ENCODE results near the gene TSPAN9.

- TF ChIP-seq RNF2 (IDR thresholded peaks at IDR 0.05; ENCODE audit: borderline replicate concordance, low read depth) (no peak), KDM1A (IDR thresholded peaks at IDR 0.05; ENCODE audit: low read depth) (no peak), EP300 (IDR thresholded peaks at IDR 0.05) (no peak), RFX5 (IDR thresholded peaks at IDR 0.05) (no peak), MAX (IDR thresholded peaks at IDR 0.05) (no peak)
- TF ChIP-seq, protein P1, sequence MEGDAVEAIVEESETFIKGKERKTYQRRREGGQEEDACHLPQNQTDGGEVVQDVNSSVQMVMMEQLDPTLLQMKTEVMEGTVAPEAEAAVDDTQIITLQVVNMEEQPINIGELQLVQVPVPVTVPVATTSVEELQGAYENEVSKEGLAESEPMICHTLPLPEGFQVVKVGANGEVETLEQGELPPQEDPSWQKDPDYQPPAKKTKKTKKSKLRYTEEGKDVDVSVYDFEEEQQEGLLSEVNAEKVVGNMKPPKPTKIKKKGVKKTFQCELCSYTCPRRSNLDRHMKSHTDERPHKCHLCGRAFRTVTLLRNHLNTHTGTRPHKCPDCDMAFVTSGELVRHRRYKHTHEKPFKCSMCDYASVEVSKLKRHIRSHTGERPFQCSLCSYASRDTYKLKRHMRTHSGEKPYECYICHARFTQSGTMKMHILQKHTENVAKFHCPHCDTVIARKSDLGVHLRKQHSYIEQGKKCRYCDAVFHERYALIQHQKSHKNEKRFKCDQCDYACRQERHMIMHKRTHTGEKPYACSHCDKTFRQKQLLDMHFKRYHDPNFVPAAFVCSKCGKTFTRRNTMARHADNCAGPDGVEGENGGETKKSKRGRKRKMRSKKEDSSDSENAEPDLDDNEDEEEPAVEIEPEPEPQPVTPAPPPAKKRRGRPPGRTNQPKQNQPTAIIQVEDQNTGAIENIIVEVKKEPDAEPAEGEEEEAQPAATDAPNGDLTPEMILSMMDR (IDR thresholded peaks at IDR 0.05) = no peak
Observed at GRCh38 chr12:3204730-3205531, 127.8 kb downstream of the TSPAN9 start.
